Endothelial cell of umbilical vein (primary cell): ENCODE results near the gene POP5.

ENCODE experiments used
- EZH2 ChIP-seq: IDR thresholded peaks from 2 replicates; pipeline ENCODE4 v1.6.1; 2012; ENCODE audit warnings: borderline replicate concordance, low read depth, mild to moderate bottlenecking, moderate library complexity, low read length, inconsistent platforms; ENCODE audit not compliant: severe bottlenecking
- FOS ChIP-seq: IDR thresholded peaks from 2 replicates; pipeline ENCODE4 v1.6.1; 2011; ENCODE audit warnings: mild to moderate bottlenecking, low read length, moderate library complexity, borderline replicate concordance; ENCODE audit not compliant: insufficient read depth
- GATA2 ChIP-seq: IDR thresholded peaks from 2 replicates; pipeline ENCODE4 v1.7.0; 2011; ENCODE audit warnings: low read depth, mild to moderate bottlenecking, moderate library complexity, mixed read lengths, low read length; ENCODE audit not compliant: insufficient read length, insufficient read depth
- JUN ChIP-seq: IDR thresholded peaks from 2 replicates; pipeline ENCODE4 v1.6.1; 2011; ENCODE audit warnings: borderline replicate concordance, low read depth; ENCODE audit not compliant: insufficient read length, insufficient read depth
- MYC ChIP-seq: IDR thresholded peaks from one replicate; pipeline ENCODE4 v1.6.1; 2011; ENCODE audit warnings: mild to moderate bottlenecking, low read depth, low read length
- POLR2A ChIP-seq: IDR thresholded peaks from 2 replicates; pipeline ENCODE4 v1.6.1; 2012; ENCODE audit warnings: low read depth, mild to moderate bottlenecking, control low read depth, low read length
- POLR2AphosphoS5 ChIP-seq: IDR thresholded peaks from 2 replicates; pipeline ENCODE4 v1.6.1; 2012; ENCODE audit warnings: low read depth, mild to moderate bottlenecking, control low read depth, low read length, moderate library complexity; ENCODE audit not compliant: insufficient read depth
- TF ChIP-seq, protein P1 (sequence below), 2 donors: IDR thresholded peaks; 1 replicate in 1 of 2; 2 replicates in 1 of 2; pipeline ENCODE4 v1.5.1; 2011; ENCODE audit warnings: low read length in 2 of 2, mild to moderate bottlenecking in 2 of 2, moderate library complexity in 2 of 2, control low read depth in 1 of 2, inconsistent platforms in 1 of 2, low read depth in 1 of 2; ENCODE audit not compliant: insufficient read depth in 1 of 2; ENCODE audit errors: extremely low read depth in 1 of 2
- TF ChIP-seq, protein P2 (sequence below): IDR thresholded peaks from 2 replicates; pipeline ENCODE4 v1.6.1; 2011; ENCODE audit not compliant: insufficient read depth, insufficient read length

DNA sequence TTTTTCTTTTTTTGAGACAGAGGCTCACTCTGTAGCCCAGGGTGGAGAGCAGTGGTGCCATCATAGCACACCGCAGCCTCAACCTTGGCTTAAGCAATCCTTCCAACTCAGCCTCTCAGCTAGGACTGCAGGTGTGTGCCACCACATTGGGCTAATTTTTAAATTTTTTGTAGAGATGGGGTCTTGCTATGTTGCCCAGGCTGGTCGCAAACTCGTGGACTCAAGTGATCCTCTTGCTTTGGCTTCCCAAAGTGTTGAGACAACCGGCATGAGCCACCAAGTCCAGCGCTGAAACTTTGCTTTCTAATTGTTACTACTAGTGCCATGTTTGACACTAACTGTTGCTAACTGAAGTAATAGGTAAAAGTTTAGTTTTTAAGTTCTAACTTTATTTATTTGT lies 39.0 kb downstream of the POP5 start:
- TF ChIP-seq EZH2 (no peak), POLR2A (no peak), JUN (no peak), POLR2AphosphoS5 (no peak), MYC (no peak), GATA2 (no peak), FOS (no peak)
- TF ChIP-seq, protein P1, sequence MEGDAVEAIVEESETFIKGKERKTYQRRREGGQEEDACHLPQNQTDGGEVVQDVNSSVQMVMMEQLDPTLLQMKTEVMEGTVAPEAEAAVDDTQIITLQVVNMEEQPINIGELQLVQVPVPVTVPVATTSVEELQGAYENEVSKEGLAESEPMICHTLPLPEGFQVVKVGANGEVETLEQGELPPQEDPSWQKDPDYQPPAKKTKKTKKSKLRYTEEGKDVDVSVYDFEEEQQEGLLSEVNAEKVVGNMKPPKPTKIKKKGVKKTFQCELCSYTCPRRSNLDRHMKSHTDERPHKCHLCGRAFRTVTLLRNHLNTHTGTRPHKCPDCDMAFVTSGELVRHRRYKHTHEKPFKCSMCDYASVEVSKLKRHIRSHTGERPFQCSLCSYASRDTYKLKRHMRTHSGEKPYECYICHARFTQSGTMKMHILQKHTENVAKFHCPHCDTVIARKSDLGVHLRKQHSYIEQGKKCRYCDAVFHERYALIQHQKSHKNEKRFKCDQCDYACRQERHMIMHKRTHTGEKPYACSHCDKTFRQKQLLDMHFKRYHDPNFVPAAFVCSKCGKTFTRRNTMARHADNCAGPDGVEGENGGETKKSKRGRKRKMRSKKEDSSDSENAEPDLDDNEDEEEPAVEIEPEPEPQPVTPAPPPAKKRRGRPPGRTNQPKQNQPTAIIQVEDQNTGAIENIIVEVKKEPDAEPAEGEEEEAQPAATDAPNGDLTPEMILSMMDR (IDR thresholded peaks at IDR 0.05; ENCODE audit: extremely low read depth in 1 of 2, insufficient read depth in 1 of 2, low read depth in 1 of 2, low read length in 2 of 2) = no peak
- TF ChIP-seq, protein P2, sequence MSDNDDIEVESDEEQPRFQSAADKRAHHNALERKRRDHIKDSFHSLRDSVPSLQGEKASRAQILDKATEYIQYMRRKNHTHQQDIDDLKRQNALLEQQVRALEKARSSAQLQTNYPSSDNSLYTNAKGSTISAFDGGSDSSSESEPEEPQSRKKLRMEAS = no peak
